ENCODE results near the gene RMND5A.
A peak's percentile ranks its signal among the peaks of the same experiment; 100 is the strongest.
"Not testable (repeated sequence)": the region's sequence is repeated elsewhere in the genome, so short reads cannot be mapped to it uniquely, and the experiment has no call there.

Gene RMND5A

GRCh38 chr2:86719637-86720539 is at the start of gene RMND5A:
Gene RMND5A, plus strand, starts transcription at chr2:86720291. Its CDS starts 377 bp downstream, at chr2:86720668.
- not testable (repeated sequence) for H3K4me1 ChIP-seq (ENCODE audit: control insufficient read depth, insufficient read depth, low read length, unreplicated experiment); H3K36me3 ChIP-seq (ENCODE audit: insufficient read depth, low read length); H3K79me2 ChIP-seq (ENCODE audit: control insufficient read depth, insufficient read depth, low read length, unreplicated experiment); H3K27me3 ChIP-seq (ENCODE audit: insufficient read depth, low read length)
- Histone ChIP-seq H3K27ac (ENCODE audit: low read depth, low read length) (peak within 1 kb of the TSS; percentile 72), H3K4me3 (ENCODE audit: low read depth, low read length) (peak within 1 kb of the TSS; percentile 83), H2AFZ (ENCODE audit: low read length, unreplicated experiment) (peak within 1 kb of the TSS; percentile 50)

DNA sequence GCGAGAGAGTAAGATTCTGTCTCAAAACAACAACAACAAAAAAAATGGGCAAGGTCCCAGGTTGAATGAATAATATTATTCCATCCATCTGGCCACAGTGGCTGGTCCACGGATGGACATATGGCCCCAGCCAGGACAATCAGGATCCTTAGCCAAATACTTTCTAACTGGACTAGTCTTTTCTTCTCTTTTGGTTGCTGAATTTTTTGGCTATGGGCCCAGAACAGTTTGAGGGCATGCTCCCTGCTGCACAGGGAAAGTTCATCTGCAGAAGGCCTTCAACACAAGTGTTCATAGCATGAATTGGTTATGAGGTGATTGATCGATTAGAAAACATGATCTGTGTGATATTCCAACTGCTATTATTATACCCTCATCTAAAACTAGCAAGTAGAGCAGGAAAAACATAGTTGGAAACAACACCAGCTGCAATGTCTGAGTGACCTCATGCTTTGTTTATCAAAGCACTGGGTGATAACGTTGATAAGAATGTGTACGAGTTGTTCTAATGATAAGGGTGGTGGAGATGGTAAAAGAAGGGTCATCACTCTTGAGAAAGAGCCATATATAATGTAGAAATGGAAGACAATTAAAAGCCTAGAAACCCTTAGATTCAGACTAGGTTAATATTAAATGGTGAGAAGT is 48.6 kb upstream of the RMND5A start:
- H3K4me3 ChIP-seq (ENCODE audit: low read depth, low read length): no peak overlapping the region
- no peak overlapping the region for H2AFZ ChIP-seq (ENCODE audit: low read length, unreplicated experiment)
- no peaks in the 10 kb centered on the region for H3K79me2 ChIP-seq (ENCODE audit: control insufficient read depth, insufficient read depth, low read length, unreplicated experiment)
- H3K4me1 ChIP-seq (ENCODE audit: control insufficient read depth, insufficient read depth, low read length, unreplicated experiment): peaks cover 7% of the 10 kb centered on the region
- no peaks in the 10 kb centered on the region for H3K27me3 ChIP-seq (ENCODE audit: insufficient read depth, low read length)
- H3K36me3 ChIP-seq (ENCODE audit: insufficient read depth, low read length): no peaks in the 10 kb centered on the region
- no peak overlapping the region for H3K27ac ChIP-seq (ENCODE audit: low read depth, low read length)

- no peaks in the 10 kb centered on the region for H3K27me3 ChIP-seq (ENCODE audit: insufficient read depth, low read length)
- H3K36me3 ChIP-seq (ENCODE audit: insufficient read depth, low read length): no peaks in the 10 kb centered on the region
- no peak overlapping the region for H2AFZ ChIP-seq (ENCODE audit: low read length, unreplicated experiment)
- H3K79me2 ChIP-seq (ENCODE audit: control insufficient read depth, insufficient read depth, low read length, unreplicated experiment): no peaks in the 10 kb centered on the region
- no peak overlapping the region for H3K27ac ChIP-seq (ENCODE audit: low read depth, low read length)
- H3K4me1 ChIP-seq (ENCODE audit: control insufficient read depth, insufficient read depth, low read length, unreplicated experiment): peaks cover 7% of the 10 kb centered on the region
- no peak overlapping the region for H3K4me3 ChIP-seq (ENCODE audit: low read depth, low read length)
Observed at GRCh38 chr2:86672027-86672545, 48.0 kb upstream of the RMND5A start.

GRCh38 chr2:86673011-86673410 is 47.1 kb upstream of the RMND5A start:
- Histone ChIP-seq H3K36me3 (ENCODE audit: insufficient read depth, low read length) (no peaks in the 10 kb centered on the region), H2AFZ (ENCODE audit: low read length, unreplicated experiment) (no peak overlapping the region), H3K4me3 (ENCODE audit: low read depth, low read length) (no peak overlapping the region), H3K27me3 (ENCODE audit: insufficient read depth, low read length) (no peaks in the 10 kb centered on the region), H3K79me2 (ENCODE audit: control insufficient read depth, insufficient read depth, low read length, unreplicated experiment) (no peaks in the 10 kb centered on the region), H3K27ac (ENCODE audit: low read depth, low read length) (no peak overlapping the region), H3K4me1 (ENCODE audit: control insufficient read depth, insufficient read depth, low read length, unreplicated experiment) (peaks cover 7% of the 10 kb centered on the region)

DNA sequence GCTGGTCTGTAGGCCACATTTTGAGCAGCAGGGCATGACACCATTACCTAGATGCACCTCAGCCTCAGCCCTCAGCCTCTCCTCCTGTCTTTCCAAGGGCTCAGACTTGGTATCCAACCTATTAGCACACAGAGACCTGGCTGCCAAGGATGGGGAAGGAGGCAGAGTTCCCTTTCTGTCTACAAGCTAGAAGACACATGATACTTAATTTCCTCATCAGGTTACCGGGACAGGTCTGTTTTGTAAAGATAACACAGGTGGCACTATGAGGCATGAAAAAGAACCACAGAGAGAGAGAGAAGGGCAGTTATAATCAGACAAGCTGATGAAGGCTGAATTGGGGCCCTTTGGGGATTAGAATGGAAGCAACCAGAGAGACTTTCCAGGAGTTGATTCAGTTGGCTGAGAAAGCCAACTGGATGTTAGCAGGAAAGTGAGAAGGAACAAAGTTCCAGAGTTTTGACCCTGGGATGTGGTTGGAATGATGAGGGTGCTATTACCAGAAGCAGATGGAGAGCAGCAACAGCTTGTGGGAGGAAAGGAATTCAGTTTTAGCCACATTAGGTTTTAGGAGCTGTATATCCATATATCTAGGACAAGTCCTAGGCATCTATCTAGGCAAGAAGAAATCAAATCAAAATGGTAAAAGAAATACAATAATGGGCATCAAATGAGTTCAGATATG is 46.0 kb upstream of the RMND5A start:
- peaks cover 7% of the 10 kb centered on the region for H3K4me1 ChIP-seq (ENCODE audit: control insufficient read depth, insufficient read depth, low read length, unreplicated experiment)
- H2AFZ ChIP-seq (ENCODE audit: low read length, unreplicated experiment): no peak overlapping the region
- no peaks in the 10 kb centered on the region for H3K79me2 ChIP-seq (ENCODE audit: control insufficient read depth, insufficient read depth, low read length, unreplicated experiment)
- no peak overlapping the region for H3K27ac ChIP-seq (ENCODE audit: low read depth, low read length)
- H3K27me3 ChIP-seq (ENCODE audit: insufficient read depth, low read length): peaks cover 3% of the 10 kb centered on the region; the same call in 1 of the 2 replicates
- no peaks in the 10 kb centered on the region for H3K36me3 ChIP-seq (ENCODE audit: insufficient read depth, low read length)
- no peak overlapping the region for H3K4me3 ChIP-seq (ENCODE audit: low read depth, low read length)

DNA sequence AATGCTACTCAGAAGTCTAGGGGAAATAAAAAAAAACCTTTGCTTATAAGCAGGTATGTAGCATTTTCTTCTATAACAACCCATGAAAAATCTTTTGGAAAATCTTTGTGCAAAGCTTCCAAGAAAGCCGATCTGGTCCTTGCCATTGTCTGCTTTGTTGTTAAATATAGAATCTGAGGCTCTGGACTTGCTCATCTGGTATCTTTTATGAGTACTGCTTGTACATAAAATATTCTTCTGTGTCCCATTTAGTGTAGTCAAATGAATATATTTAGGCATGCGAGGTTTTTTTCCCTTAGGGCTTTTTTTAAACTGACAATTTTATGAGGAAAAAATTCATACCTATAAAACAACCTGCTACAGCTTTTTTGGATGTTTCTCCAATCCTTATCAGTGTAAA is 45.0 kb upstream of the RMND5A start:
- H3K27ac ChIP-seq (ENCODE audit: low read depth, low read length): no peak overlapping the region
- no peaks in the 10 kb centered on the region for H3K79me2 ChIP-seq (ENCODE audit: control insufficient read depth, insufficient read depth, low read length, unreplicated experiment)
- H2AFZ ChIP-seq (ENCODE audit: low read length, unreplicated experiment): no peak overlapping the region
- H3K4me3 ChIP-seq (ENCODE audit: low read depth, low read length): no peak overlapping the region
- peaks cover 7% of the 10 kb centered on the region for H3K4me1 ChIP-seq (ENCODE audit: control insufficient read depth, insufficient read depth, low read length, unreplicated experiment)
- peaks cover 3% of the 10 kb centered on the region; the same call in 1 of the 2 replicates for H3K27me3 ChIP-seq (ENCODE audit: insufficient read depth, low read length)
- H3K36me3 ChIP-seq (ENCODE audit: insufficient read depth, low read length): no peaks in the 10 kb centered on the region

- Histone ChIP-seq H3K4me1 (ENCODE audit: control insufficient read depth, insufficient read depth, low read length, unreplicated experiment) (peaks cover 7% of the 10 kb centered on the region), H3K79me2 (ENCODE audit: control insufficient read depth, insufficient read depth, low read length, unreplicated experiment) (no peaks in the 10 kb centered on the region), H3K36me3 (ENCODE audit: insufficient read depth, low read length) (no peaks in the 10 kb centered on the region), H3K27me3 (ENCODE audit: insufficient read depth, low read length) (peaks cover 3% of the 10 kb centered on the region; the same call in 1 of the 2 replicates), H2AFZ (ENCODE audit: low read length, unreplicated experiment) (no peak overlapping the region), H3K4me3 (ENCODE audit: low read depth, low read length) (no peak overlapping the region), H3K27ac (ENCODE audit: low read depth, low read length) (no peak overlapping the region)
Observed at GRCh38 chr2:86675511-86676015, 44.5 kb upstream of the RMND5A start.

- no peak overlapping the region for H3K4me3 ChIP-seq (ENCODE audit: low read depth, low read length)
- H3K36me3 ChIP-seq (ENCODE audit: insufficient read depth, low read length): no peaks in the 10 kb centered on the region
- peaks cover 3% of the 10 kb centered on the region; the same call in 1 of the 2 replicates for H3K27me3 ChIP-seq (ENCODE audit: insufficient read depth, low read length)
- H3K4me1 ChIP-seq (ENCODE audit: control insufficient read depth, insufficient read depth, low read length, unreplicated experiment): no peaks in the 10 kb centered on the region
- no peak overlapping the region for H3K27ac ChIP-seq (ENCODE audit: low read depth, low read length)
- H2AFZ ChIP-seq (ENCODE audit: low read length, unreplicated experiment): no peak overlapping the region
- H3K79me2 ChIP-seq (ENCODE audit: control insufficient read depth, insufficient read depth, low read length, unreplicated experiment): no peaks in the 10 kb centered on the region
Observed at GRCh38 chr2:86677816-86678215, 42.3 kb upstream of the RMND5A start.

DNA sequence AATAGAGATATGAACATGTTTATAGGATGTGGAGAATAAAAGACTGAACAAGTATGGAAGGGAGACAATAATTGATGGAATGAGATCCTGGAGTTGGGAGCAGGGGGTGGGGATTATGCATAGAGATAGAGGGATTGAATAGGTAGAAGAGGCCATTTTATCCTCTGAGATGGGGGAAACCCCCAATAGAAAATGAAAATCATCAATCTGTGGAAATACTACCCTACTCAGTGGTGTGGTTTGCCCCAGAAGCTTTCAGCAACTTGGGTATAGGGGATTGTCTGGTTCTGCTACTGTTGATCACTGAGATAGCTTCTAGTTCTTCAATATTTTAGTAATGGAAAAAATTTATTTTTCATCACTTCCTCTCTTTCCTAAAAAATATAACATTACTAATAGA is 41.1 kb upstream of the RMND5A start:
- H3K4me1 ChIP-seq (ENCODE audit: control insufficient read depth, insufficient read depth, low read length, unreplicated experiment): no peaks in the 10 kb centered on the region
- peaks cover 3% of the 10 kb centered on the region; the same call in 1 of the 2 replicates for H3K27me3 ChIP-seq (ENCODE audit: insufficient read depth, low read length)
- no peak overlapping the region for H3K27ac ChIP-seq (ENCODE audit: low read depth, low read length)
- H3K79me2 ChIP-seq (ENCODE audit: control insufficient read depth, insufficient read depth, low read length, unreplicated experiment): no peaks in the 10 kb centered on the region
- H3K4me3 ChIP-seq (ENCODE audit: low read depth, low read length): no peak overlapping the region
- no peak overlapping the region for H2AFZ ChIP-seq (ENCODE audit: low read length, unreplicated experiment)
- no peaks in the 10 kb centered on the region for H3K36me3 ChIP-seq (ENCODE audit: insufficient read depth, low read length)

DNA sequence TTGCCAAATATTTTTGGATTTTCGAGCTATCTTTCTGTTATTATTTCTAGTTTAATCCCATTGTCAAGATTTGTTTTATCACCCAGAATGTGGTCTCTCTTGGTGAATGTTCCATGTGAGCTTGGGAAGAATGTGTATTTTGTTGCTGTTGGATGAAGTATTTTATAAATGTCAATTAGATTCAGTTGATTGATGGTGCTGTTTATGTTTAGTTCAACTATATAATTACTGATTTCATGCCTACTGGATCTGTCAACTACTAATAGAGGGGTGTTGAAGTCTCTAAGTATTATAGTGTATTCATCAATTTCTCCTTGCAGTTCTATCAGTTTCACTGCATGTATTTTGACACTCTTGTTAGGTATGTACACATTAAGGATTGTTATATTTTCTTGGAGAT is 34.7 kb upstream of the RMND5A start:
- no peaks in the 10 kb centered on the region for H3K4me1 ChIP-seq (ENCODE audit: control insufficient read depth, insufficient read depth, low read length, unreplicated experiment)
- H3K79me2 ChIP-seq (ENCODE audit: control insufficient read depth, insufficient read depth, low read length, unreplicated experiment): no peaks in the 10 kb centered on the region
- H3K4me3 ChIP-seq (ENCODE audit: low read depth, low read length): no peak overlapping the region
- H3K36me3 ChIP-seq (ENCODE audit: insufficient read depth, low read length): no peaks in the 10 kb centered on the region
- no peak overlapping the region for H3K27ac ChIP-seq (ENCODE audit: low read depth, low read length)
- no peak overlapping the region for H2AFZ ChIP-seq (ENCODE audit: low read length, unreplicated experiment)
- H3K27me3 ChIP-seq (ENCODE audit: insufficient read depth, low read length): no peaks in the 10 kb centered on the region

Measured in ACC112 (cell line).